Endodermal cell (in vitro differentiated cells): Measurements from ENCODE around the gene ABCA13. TPM values are rescaled to one million over a fixed set of nuclear protein-coding genes. Genes with fewer than 3 reads are reported as not detected.

Source experiments
- DNase-seq: peaks from one replicate; pipeline ENCODE4 v3.0.0-alpha.2; 2017
- H3K27ac ChIP-seq: 2 replicates; pipeline ENCODE4 v1.5.1; 2013; ENCODE audit warnings: mild to moderate bottlenecking, low read depth, low read length, moderate library complexity
- H3K27me3 ChIP-seq: 2 replicates; pipeline ENCODE4 v1.6.1; 2013; ENCODE audit warnings: mild to moderate bottlenecking, low read length, moderate library complexity; ENCODE audit not compliant: insufficient read depth, control insufficient read depth, poor library complexity, severe bottlenecking
- H3K36me3 ChIP-seq: 2 replicates; pipeline ENCODE4 v1.7.0; 2013; ENCODE audit warnings: mild to moderate bottlenecking, low read length, moderate library complexity; ENCODE audit not compliant: control insufficient read depth, insufficient read depth
- H3K4me1 ChIP-seq: one replicate; pipeline ENCODE4 v1.7.0; 2013; ENCODE audit warnings: low read length; ENCODE audit not compliant: control insufficient read depth, insufficient read depth
- H3K4me3 ChIP-seq: 2 replicates; pipeline ENCODE4 v1.5.1; 2013; ENCODE audit warnings: mild to moderate bottlenecking, low read length, moderate library complexity
- H3K9ac ChIP-seq: 2 replicates; pipeline ENCODE4 v1.6.1; 2013; ENCODE audit warnings: mild to moderate bottlenecking, low read length, moderate library complexity; ENCODE audit not compliant: poor library complexity, severe bottlenecking; ENCODE audit errors: extremely low read depth
- H3K9me3 ChIP-seq: 2 replicates; pipeline ENCODE4 v1.6.1; 2013; ENCODE audit warnings: mild to moderate bottlenecking, low read length, moderate library complexity; ENCODE audit not compliant: control insufficient read depth
- H3K27ac Mint-ChIP-seq: 2 replicates; pipeline ENCODE4 v1.8.0; 2020; ENCODE audit warnings: mixed read lengths
- H3K27me3 Mint-ChIP-seq: 2 replicates; pipeline ENCODE4 v1.8.0; 2021; ENCODE audit warnings: mild to moderate bottlenecking, mixed read lengths; ENCODE audit not compliant: insufficient read depth
- H3K36me3 Mint-ChIP-seq: 2 replicates; pipeline ENCODE4 v1.8.0; 2020; ENCODE audit warnings: low read depth, mixed read lengths
- H3K4me1 Mint-ChIP-seq: 2 replicates; pipeline ENCODE4 v1.8.0; 2020; ENCODE audit warnings: mixed read lengths
- H3K4me3 Mint-ChIP-seq: 2 replicates; pipeline ENCODE4 v1.8.0; 2020; ENCODE audit warnings: mild to moderate bottlenecking, moderate library complexity, mixed read lengths
- H3K9me3 Mint-ChIP-seq: 2 replicates; pipeline ENCODE4 v1.8.0; 2020; ENCODE audit warnings: mild to moderate bottlenecking, mixed read lengths
- WGBS, 2 experiments: methylation state at CpG; one replicate each; pipeline versions ENCODE4 v1.1.5 to v1.1.7; 2013; ENCODE audit warnings: missing lambda C conversion rate in 2 of 2, mixed read lengths in 1 of 2; ENCODE audit not compliant: insufficient coverage in 1 of 2, insufficient read length in 1 of 2; 5-methylcytosine and 5-hydroxymethylcytosine counted together
- total RNA-seq, 2 donors: library from RNA; stranded (reverse); fragmentation: NEBNext Ultra II Directional in 1 of 2; extraction: Animal tissue kit (Norgen Biotek cat#: 25700) in 1 of 2; gene quantifications; 2 replicates in 1 of 2; 3 replicates in 1 of 2; pipeline ENCODE4 v1.2.1, GENCODE V29; 2021
- TF ChIP-seq, protein P1 (sequence below): fragments of 200-600 bp; sonication (generic); conservative IDR thresholded peaks from 2 replicates; pipeline ENCODE4 v1.5.0; 2021; ENCODE audit warnings: antibody characterized with exemption, mild to moderate bottlenecking

The ABCA13 gene
- total RNA-seq, 2 donors from 2014 or later, result 0.04 to 0.11 TPM

DNA sequence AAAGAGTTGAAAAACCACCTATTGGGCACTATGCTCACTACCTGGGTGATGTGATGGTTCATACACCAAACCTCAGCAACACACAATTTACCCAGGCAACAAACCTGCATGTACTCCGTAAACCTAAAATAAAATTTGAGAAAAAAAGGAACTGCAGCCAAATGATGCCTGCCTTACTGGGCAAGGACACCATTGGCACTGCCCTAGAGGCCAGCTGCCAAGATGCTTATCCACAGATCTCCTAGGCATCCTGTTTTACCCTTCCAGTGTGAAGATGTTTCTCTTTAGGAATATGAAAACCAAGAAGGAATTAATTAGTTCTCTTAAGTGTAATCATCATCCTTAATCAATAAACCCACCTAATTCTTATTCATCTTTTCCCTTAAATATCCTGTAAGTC is 133.4 kb downstream of the ABCA13 start:
- Histone ChIP-seq H3K27ac (no peak overlapping the region), H3K9me3 (no peaks in the 10 kb centered on the region), H3K4me1 (no peaks in the 10 kb centered on the region), H3K9ac (no peak overlapping the region), H3K27me3 (no peaks in the 10 kb centered on the region), H3K36me3 (no peaks in the 10 kb centered on the region), H3K4me3 (no peak overlapping the region)
- no peaks in the 10 kb centered on the region for H3K27me3 Mint-ChIP-seq
- no peak overlapping the region for H3K4me3 Mint-ChIP-seq
- H3K36me3 Mint-ChIP-seq, result no peaks in the 10 kb centered on the region
- TF ChIP-seq, protein P1, sequence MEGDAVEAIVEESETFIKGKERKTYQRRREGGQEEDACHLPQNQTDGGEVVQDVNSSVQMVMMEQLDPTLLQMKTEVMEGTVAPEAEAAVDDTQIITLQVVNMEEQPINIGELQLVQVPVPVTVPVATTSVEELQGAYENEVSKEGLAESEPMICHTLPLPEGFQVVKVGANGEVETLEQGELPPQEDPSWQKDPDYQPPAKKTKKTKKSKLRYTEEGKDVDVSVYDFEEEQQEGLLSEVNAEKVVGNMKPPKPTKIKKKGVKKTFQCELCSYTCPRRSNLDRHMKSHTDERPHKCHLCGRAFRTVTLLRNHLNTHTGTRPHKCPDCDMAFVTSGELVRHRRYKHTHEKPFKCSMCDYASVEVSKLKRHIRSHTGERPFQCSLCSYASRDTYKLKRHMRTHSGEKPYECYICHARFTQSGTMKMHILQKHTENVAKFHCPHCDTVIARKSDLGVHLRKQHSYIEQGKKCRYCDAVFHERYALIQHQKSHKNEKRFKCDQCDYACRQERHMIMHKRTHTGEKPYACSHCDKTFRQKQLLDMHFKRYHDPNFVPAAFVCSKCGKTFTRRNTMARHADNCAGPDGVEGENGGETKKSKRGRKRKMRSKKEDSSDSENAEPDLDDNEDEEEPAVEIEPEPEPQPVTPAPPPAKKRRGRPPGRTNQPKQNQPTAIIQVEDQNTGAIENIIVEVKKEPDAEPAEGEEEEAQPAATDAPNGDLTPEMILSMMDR, result no peak
- DNase-seq, result no peak
- H3K27ac Mint-ChIP-seq, result no peak overlapping the region
- peaks cover 13% of the 10 kb centered on the region for H3K4me1 Mint-ChIP-seq
- no peaks in the 10 kb centered on the region for H3K9me3 Mint-ChIP-seq
- WGBS, 2 experiments, result 92% methylated on average over 1 of the region's 1 CpG; no CpG with 5 or more reads in 1 of the 2 experiments

- TF ChIP-seq, protein P1, result no peak
- H3K9ac ChIP-seq, result no peak overlapping the region
- no peaks in the 10 kb centered on the region for H3K27me3 Mint-ChIP-seq
- H3K9me3 ChIP-seq, result no peaks in the 10 kb centered on the region
- 95 to 100% methylated on average over 2 to 5 of the region's 5 CpGs for WGBS, 2 experiments
- H3K4me3 ChIP-seq, result no peak overlapping the region
- H3K27me3 ChIP-seq, result no peaks in the 10 kb centered on the region
- no peaks in the 10 kb centered on the region for H3K36me3 Mint-ChIP-seq
- DNase-seq, result no peak
- no peak overlapping the region for H3K4me3 Mint-ChIP-seq
- H3K4me1 Mint-ChIP-seq, result peaks cover 12% of the 10 kb centered on the region
- no peaks in the 10 kb centered on the region for H3K4me1 ChIP-seq
- no peaks in the 10 kb centered on the region for H3K36me3 ChIP-seq
- no peaks in the 10 kb centered on the region for H3K9me3 Mint-ChIP-seq
- no peak overlapping the region for H3K27ac Mint-ChIP-seq
- no peak overlapping the region for H3K27ac ChIP-seq
These were observed 134.4 kb downstream of the ABCA13 start for GRCh38 chr7:48305661-48306060.

- H3K4me3 ChIP-seq, result no peak overlapping the region
- 88 to 94% methylated on average over 1 to 4 of the region's 4 CpGs for WGBS, 2 experiments
- H3K27ac ChIP-seq, result no peak overlapping the region
- no peaks in the 10 kb centered on the region for H3K9me3 Mint-ChIP-seq
- no peak for DNase-seq
- no peaks in the 10 kb centered on the region for H3K4me1 ChIP-seq
- peaks cover 12% of the 10 kb centered on the region for H3K4me1 Mint-ChIP-seq
- no peaks in the 10 kb centered on the region for H3K27me3 Mint-ChIP-seq
- H3K9ac ChIP-seq, result no peak overlapping the region
- H3K27ac Mint-ChIP-seq, result no peak overlapping the region
- TF ChIP-seq, protein P1, result no peak
- no peaks in the 10 kb centered on the region for H3K27me3 ChIP-seq
- no peaks in the 10 kb centered on the region for H3K9me3 ChIP-seq
- H3K36me3 Mint-ChIP-seq, result no peaks in the 10 kb centered on the region
- no peaks in the 10 kb centered on the region for H3K36me3 ChIP-seq
- no peak overlapping the region for H3K4me3 Mint-ChIP-seq
These were observed 135.9 kb downstream of the ABCA13 start for GRCh38 chr7:48307041-48307714.
